NCI-H146 (cell line): ENCODE results near the gene IFRD1.

Source experiments
- DNase-seq: peaks from one replicate; lab custom pipeline; 2025; lab: John Stamatoyannopoulos, UW

The IFRD1 gene

GRCh38 chr7:112449902-112450806 lies at the start of gene IFRD1:
Gene IFRD1 (plus strand): TSS chr7:112450460. CDS start chr7:112450689, 229 bp downstream.
- DNase-seq: peak; percentile 99

GRCh38 chr7:112404321-112404720 lies 45.9 kb upstream of the IFRD1 start:
- no peak for DNase-seq

GRCh38 chr7:112405286-112405685 lies 45.0 kb upstream of the IFRD1 start:
- DNase-seq: no peak

- DNase-seq: no peak
Measured at GRCh38 chr7:112407261-112407660, 43.0 kb upstream of the IFRD1 start.

GRCh38 chr7:112410092-112410491 lies 40.2 kb upstream of the IFRD1 start:
- DNase-seq: no peak

- peak; percentile 19 for DNase-seq
Measured at GRCh38 chr7:112411186-112411795, 39.0 kb upstream of the IFRD1 start.

- peak; percentile 59 for DNase-seq
Measured at GRCh38 chr7:112414855-112415490, 35.3 kb upstream of the IFRD1 start.

GRCh38 chr7:112416127-112416526 lies 34.1 kb upstream of the IFRD1 start:
- no peak for DNase-seq

GRCh38 chr7:112419543-112420130 lies 30.6 kb upstream of the IFRD1 start:
- DNase-seq: no peak

GRCh38 chr7:112420236-112420861 lies 29.9 kb upstream of the IFRD1 start:
- peak; percentile 90 for DNase-seq

- no peak for DNase-seq
Measured at GRCh38 chr7:112421666-112422486, 28.4 kb upstream of the IFRD1 start.

GRCh38 chr7:112422842-112423496 lies 27.3 kb upstream of the IFRD1 start:
- peak; percentile 92 for DNase-seq

GRCh38 chr7:112423987-112424386 lies 26.3 kb upstream of the IFRD1 start:
- DNase-seq: no peak

GRCh38 chr7:112427984-112428383 lies 22.3 kb upstream of the IFRD1 start:
- no peak for DNase-seq

- no peak for DNase-seq
Measured at GRCh38 chr7:112428715-112429114, 21.5 kb upstream of the IFRD1 start.

GRCh38 chr7:112430649-112431048 lies 19.6 kb upstream of the IFRD1 start:
- DNase-seq: no peak

- no peak for DNase-seq
Measured at GRCh38 chr7:112431803-112432202, 18.5 kb upstream of the IFRD1 start.

GRCh38 chr7:112433289-112433688 lies 17.0 kb upstream of the IFRD1 start:
- DNase-seq: no peak

- DNase-seq: no peak
Measured at GRCh38 chr7:112437072-112437471, 13.2 kb upstream of the IFRD1 start.

- no peak for DNase-seq
Measured at GRCh38 chr7:112439476-112439875, 10.8 kb upstream of the IFRD1 start.

GRCh38 chr7:112442210-112442609 lies 8.1 kb upstream of the IFRD1 start:
- no peak for DNase-seq
